Neutrophil (primary cell): ENCODE results near the gene SLC26A4.

ENCODE experiments used
- H3K27ac ChIP-seq: fragments of 200-600 bp; sonication (generic); 2 replicates; pipeline ENCODE4 v1.5.1; 2016; ENCODE audit warnings: mild to moderate bottlenecking, moderate library complexity
- H3K27me3 ChIP-seq: fragments of 200-600 bp; sonication (generic); 2 replicates; pipeline ENCODE4 v1.6.0; 2016; ENCODE audit warnings: mild to moderate bottlenecking
- H3K36me3 ChIP-seq: fragments of 200-600 bp; sonication (generic); 2 replicates; pipeline ENCODE4 v1.5.1; 2017
- H3K4me1 ChIP-seq, 2 experiments: fragments of 200-600 bp in 1 of 2; sonication (generic) in 1 of 2; 1 replicate in 1 of 2; 2 replicates in 1 of 2; pipeline versions ENCODE4 v1.5.1 to v1.6.1; 2013 to 2016; ENCODE audit warnings: low read depth in 1 of 2, low read length in 1 of 2, mild to moderate bottlenecking in 1 of 2, moderate library complexity in 1 of 2; ENCODE audit not compliant: control insufficient read depth in 1 of 2, insufficient read depth in 1 of 2
- H3K4me3 ChIP-seq, 2 experiments: fragments of 200-600 bp in 1 of 2; sonication (generic) in 1 of 2; 1 replicate in 1 of 2; 2 replicates in 1 of 2; pipeline ENCODE4 v1.5.1; 2013 to 2016; ENCODE audit warnings: low read depth in 1 of 2, low read length in 1 of 2, mild to moderate bottlenecking in 1 of 2, moderate library complexity in 1 of 2
- H3K9me3 ChIP-seq: fragments of 200-600 bp; sonication (generic); 2 replicates; pipeline ENCODE4 v1.5.1; 2016
- TF ChIP-seq, protein P1 (sequence below): fragments of 200-600 bp; sonication (generic); IDR thresholded peaks from 2 replicates; pipeline ENCODE4 v1.5.1; 2016; ENCODE audit warnings: antibody characterized with exemption

SLC26A4 gene

DNA sequence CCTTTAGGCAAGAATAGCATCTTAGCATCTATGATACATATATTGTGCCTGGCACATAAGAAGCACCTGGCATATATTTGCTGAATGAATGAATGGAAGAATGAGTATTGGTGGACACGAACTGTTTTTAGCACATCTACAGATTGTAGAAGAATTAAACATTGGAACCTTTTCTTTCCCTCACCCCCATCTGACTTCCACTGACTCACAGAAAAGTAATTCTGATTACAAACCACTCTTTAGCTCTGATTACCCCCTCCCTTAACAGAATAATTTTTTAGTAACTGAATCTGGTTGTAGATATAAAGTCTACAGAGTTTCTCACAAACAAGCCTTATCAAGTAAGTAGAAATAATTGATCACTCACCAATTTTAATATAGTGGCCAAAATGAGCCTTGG lies 31.9 kb downstream of the SLC26A4 start:
- peaks cover 16% of the 10 kb centered on the region for H3K27me3 ChIP-seq
- H3K36me3 ChIP-seq = no peaks in the 10 kb centered on the region
- TF ChIP-seq, protein P1, sequence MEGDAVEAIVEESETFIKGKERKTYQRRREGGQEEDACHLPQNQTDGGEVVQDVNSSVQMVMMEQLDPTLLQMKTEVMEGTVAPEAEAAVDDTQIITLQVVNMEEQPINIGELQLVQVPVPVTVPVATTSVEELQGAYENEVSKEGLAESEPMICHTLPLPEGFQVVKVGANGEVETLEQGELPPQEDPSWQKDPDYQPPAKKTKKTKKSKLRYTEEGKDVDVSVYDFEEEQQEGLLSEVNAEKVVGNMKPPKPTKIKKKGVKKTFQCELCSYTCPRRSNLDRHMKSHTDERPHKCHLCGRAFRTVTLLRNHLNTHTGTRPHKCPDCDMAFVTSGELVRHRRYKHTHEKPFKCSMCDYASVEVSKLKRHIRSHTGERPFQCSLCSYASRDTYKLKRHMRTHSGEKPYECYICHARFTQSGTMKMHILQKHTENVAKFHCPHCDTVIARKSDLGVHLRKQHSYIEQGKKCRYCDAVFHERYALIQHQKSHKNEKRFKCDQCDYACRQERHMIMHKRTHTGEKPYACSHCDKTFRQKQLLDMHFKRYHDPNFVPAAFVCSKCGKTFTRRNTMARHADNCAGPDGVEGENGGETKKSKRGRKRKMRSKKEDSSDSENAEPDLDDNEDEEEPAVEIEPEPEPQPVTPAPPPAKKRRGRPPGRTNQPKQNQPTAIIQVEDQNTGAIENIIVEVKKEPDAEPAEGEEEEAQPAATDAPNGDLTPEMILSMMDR = no peak
- H3K27ac ChIP-seq = no peak overlapping the region
- H3K4me3 ChIP-seq = no peak overlapping the region
- H3K4me1 ChIP-seq = no peaks in the 10 kb centered on the region
- H3K9me3 ChIP-seq = no peaks in the 10 kb centered on the region

DNA sequence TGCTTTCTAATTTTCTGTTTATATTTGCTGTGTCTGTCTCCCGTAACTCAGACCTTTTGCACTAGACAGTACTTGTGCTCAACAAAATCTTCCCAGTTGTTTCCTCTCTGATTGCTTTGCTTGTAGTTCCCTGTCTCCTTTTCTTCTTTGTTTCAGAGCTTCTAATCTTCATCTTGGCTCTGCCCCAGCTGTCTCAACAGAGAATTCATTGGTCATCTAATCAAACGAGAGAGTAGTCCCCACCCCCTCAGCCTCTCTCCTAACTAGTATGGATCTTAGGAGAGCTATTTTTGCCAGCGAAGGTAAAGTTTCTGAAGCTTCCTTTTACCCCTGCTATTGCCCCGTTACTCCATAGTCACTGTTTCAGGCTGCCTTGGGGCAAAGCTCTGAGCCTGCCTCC lies 32.8 kb downstream of the SLC26A4 start:
- H3K27me3 ChIP-seq = peaks cover 16% of the 10 kb centered on the region
- H3K27ac ChIP-seq = no peak overlapping the region
- H3K9me3 ChIP-seq = no peaks in the 10 kb centered on the region
- H3K36me3 ChIP-seq = no peaks in the 10 kb centered on the region
- H3K4me3 ChIP-seq = no peak overlapping the region
- TF ChIP-seq, protein P1 = no peak
- H3K4me1 ChIP-seq = no peaks in the 10 kb centered on the region

DNA sequence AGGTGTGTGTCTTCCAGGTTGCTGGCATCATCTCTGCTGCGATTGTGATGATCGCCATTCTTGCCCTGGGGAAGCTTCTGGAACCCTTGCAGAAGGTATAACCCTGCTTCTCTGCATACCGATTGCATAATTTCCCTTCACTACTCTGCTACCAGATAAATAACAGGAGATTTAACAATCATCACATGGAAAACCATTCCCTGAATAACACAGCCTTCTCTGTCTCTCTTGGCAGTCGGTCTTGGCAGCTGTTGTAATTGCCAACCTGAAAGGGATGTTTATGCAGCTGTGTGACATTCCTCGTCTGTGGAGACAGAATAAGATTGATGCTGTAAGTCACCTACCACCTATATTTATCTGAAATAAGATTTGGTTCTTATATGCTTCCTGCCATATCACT lies 33.8 kb downstream of the SLC26A4 start:
- Histone ChIP-seq H3K27me3 (peaks cover 12% of the 10 kb centered on the region), H3K27ac (no peak overlapping the region), H3K4me1 (no peaks in the 10 kb centered on the region), H3K9me3 (no peaks in the 10 kb centered on the region), H3K36me3 (no peaks in the 10 kb centered on the region), H3K4me3 (no peak overlapping the region)
- TF ChIP-seq, protein P1 = no peak

DNA sequence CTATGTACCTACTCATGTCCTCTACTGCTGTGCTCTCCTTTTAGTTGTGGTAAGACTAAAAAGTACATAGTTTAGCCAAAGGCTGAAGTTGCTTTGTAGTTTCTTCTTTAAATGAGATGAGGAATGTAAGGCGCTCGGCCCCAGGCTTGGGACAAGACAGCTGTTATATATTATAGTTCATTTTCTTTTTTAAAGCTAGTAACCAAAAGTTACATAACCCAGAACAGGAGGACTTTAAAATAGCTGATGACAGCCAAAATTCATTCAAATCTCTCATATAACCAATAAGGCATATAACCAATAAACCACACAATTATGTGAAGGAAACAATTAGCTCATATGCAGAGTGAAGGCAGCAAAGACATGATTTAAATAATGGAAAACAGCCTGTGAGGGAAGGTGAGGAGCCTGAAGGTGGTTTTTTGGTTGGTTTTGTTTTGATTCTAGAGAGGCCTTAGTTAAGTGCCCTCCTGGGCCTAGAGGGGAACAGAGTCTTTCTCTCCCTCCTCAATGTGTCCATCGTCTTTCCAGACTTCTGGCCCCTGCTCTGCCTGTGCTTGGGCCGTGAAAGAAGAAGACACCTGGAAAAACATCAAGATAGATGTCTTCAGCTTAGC lies 35.8 kb downstream of the SLC26A4 start:
- Histone ChIP-seq H3K27me3 (peaks cover 11% of the 10 kb centered on the region), H3K36me3 (no peaks in the 10 kb centered on the region), H3K9me3 (no peaks in the 10 kb centered on the region), H3K27ac (no peak overlapping the region), H3K4me1 (no peaks in the 10 kb centered on the region), H3K4me3 (no peak overlapping the region)
- TF ChIP-seq, protein P1 = no peak

DNA sequence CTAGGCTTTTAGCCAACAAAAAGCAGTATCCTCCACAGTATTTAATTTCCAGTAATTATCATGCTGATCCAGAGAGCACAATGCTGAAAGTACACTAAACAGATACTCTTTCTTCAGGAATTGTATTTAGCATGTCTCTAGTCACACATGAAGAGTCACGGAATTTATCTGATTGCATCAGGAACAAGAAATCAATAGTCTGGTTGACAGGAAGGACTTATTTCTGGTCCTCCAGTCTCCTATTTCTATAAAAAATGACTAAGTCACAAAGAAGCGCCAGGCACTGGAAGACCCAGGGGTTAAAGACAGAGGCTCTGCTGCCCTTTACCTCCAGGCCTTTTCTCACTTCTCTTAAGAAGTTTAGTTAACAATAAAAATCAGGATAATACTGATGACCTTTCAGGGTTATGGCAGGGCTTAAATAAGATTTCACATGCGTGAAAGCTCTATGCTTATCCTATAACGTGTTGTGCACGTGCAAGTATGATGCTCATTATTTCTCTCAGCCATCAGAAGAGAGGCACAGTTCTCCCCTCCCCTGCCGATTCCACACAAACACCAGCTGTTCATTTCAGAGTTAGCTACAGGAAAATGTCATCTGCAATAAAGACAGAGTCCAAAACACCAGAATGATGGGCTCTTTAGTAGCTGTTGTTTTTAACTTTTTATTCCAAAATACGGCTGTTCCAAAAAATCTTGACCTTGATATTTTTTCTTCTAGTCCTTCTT lies 36.9 kb downstream of the SLC26A4 start:
- Histone ChIP-seq H3K27ac (no peak overlapping the region), H3K4me3 (no peak overlapping the region), H3K9me3 (no peaks in the 10 kb centered on the region), H3K4me1 (no peaks in the 10 kb centered on the region), H3K27me3 (peaks cover 1% of the 10 kb centered on the region), H3K36me3 (no peaks in the 10 kb centered on the region)
- TF ChIP-seq, protein P1 = no peak
